GM21381 (cell line): ENCODE results near the gene GRK5.

Experiments
- ATAC-seq: cut with Tn5 transposase; IDR thresholded peaks from one replicate; pipeline ENCODE4 v1.9.1; 2021; ENCODE audit warnings: mild to moderate bottlenecking, moderate library complexity; ENCODE audit not compliant: unreplicated experiment

Gene GRK5

GRCh38 chr10:119470920-119471702, 263.7 kb downstream of the GRK5 start:
- no peak for ATAC-seq

- ATAC-seq = no peak
Measured at GRCh38 chr10:119473771-119474170, 266.4 kb downstream of the GRK5 start.

- ATAC-seq = no peak
Measured at GRCh38 chr10:119474606-119475005, 267.2 kb downstream of the GRK5 start.

- ATAC-seq = peak; percentile 53
Measured at GRCh38 chr10:119477444-119477843, 270.1 kb downstream of the GRK5 start.

- peak; percentile 80 for ATAC-seq
Measured at GRCh38 chr10:119478111-119478802, 270.9 kb downstream of the GRK5 start.

- no peak for ATAC-seq
Measured at GRCh38 chr10:119478811-119479341, 271.5 kb downstream of the GRK5 start.

- no peak for ATAC-seq
Measured at GRCh38 chr10:119479532-119479931, 272.2 kb downstream of the GRK5 start.

- no peak for ATAC-seq
Measured at GRCh38 chr10:119480667-119481066, 273.3 kb downstream of the GRK5 start.

- ATAC-seq = no peak
Measured at GRCh38 chr10:119481781-119482426, 274.5 kb downstream of the GRK5 start.

- ATAC-seq = no peak
Measured at GRCh38 chr10:119483001-119483400, 275.6 kb downstream of the GRK5 start.

- no peak for ATAC-seq
Measured at GRCh38 chr10:119483839-119484238, 276.5 kb downstream of the GRK5 start.

- no peak for ATAC-seq
Measured at GRCh38 chr10:119488675-119489074, 281.3 kb downstream of the GRK5 start.

GRCh38 chr10:119489991-119490326, 282.6 kb downstream of the GRK5 start:
- ATAC-seq = no peak

GRCh38 chr10:119491966-119492757, 284.8 kb downstream of the GRK5 start:
- ATAC-seq = no peak

- no peak for ATAC-seq
Measured at GRCh38 chr10:119493155-119493554, 285.8 kb downstream of the GRK5 start.

- ATAC-seq = no peak
Measured at GRCh38 chr10:119494236-119495020, 287.1 kb downstream of the GRK5 start.

- no peak for ATAC-seq
Measured at GRCh38 chr10:119495021-119495505, 287.7 kb downstream of the GRK5 start.

- ATAC-seq = no peak
Measured at GRCh38 chr10:119495545-119495944, 288.2 kb downstream of the GRK5 start.

GRCh38 chr10:119496273-119496672, 288.9 kb downstream of the GRK5 start:
- peak; percentile 83 for ATAC-seq

GRCh38 chr10:119497243-119497642, 289.9 kb downstream of the GRK5 start:
- no peak for ATAC-seq
